Naive thymus-derived CD8-positive, alpha-beta T cell (primary cell): ENCODE results near the gene FOXI2. TPM values are rescaled to one million over a fixed set of nuclear protein-coding genes. Genes with fewer than 3 reads are reported as not detected.

Source experiments
- ATAC-seq, 2 donors: fragments of 150-1000 bp; cut with Tn5 transposase in 1 of 2; sonication (Bioruptor Pico), chemical (Tn5 transposase) in 1 of 2; 1 replicate in 1 of 2; 2 replicates in 1 of 2; pipeline ENCODE4 v1.10.0; 2021; ENCODE audit warnings: mild to moderate bottlenecking in 2 of 2, moderate library complexity in 2 of 2
- POLR2A ChIA-PET: fragments of 350-600 bp; sonication (Branson Sonifier 250); formaldehyde crosslinking; loops from one replicate; lab custom pipeline; 2021; ENCODE audit warnings: antibody characterized with exemption; lab: Charles Lee
- DNase-seq, 10 donors: peaks; one replicate each; pipeline versions ENCODE4 v3.0.0 to v3.0.0-alpha.2; 2020 to 2022
- H3K27ac Mint-ChIP-seq, 10 donors: one replicate each; pipeline ENCODE4 v1.8.0; 2020 to 2022; ENCODE audit warnings: mild to moderate bottlenecking in 10 of 10, mixed read lengths in 10 of 10, moderate library complexity in 4 of 10, inconsistent platforms in 1 of 10
- H3K27me3 Mint-ChIP-seq, 5 donors: one replicate each; pipeline ENCODE4 v1.8.0; 2021 to 2022; ENCODE audit warnings: mixed read lengths in 5 of 5
- H3K36me3 Mint-ChIP-seq, 3 donors: one replicate each; pipeline ENCODE4 v1.8.0; 2020 to 2022; ENCODE audit warnings: mixed read lengths in 3 of 3, mild to moderate bottlenecking in 2 of 3, inconsistent platforms in 1 of 3
- H3K4me1 Mint-ChIP-seq, 4 donors: one replicate each; pipeline ENCODE4 v1.8.0; 2021 to 2022; ENCODE audit warnings: mixed read lengths in 4 of 4
- H3K4me3 Mint-ChIP-seq, 10 donors: one replicate each; pipeline ENCODE4 v1.8.0; 2020 to 2022; ENCODE audit warnings: mild to moderate bottlenecking in 10 of 10, mixed read lengths in 10 of 10, moderate library complexity in 6 of 10, inconsistent platforms in 1 of 10
- H3K9me3 Mint-ChIP-seq, 9 donors: one replicate each; pipeline ENCODE4 v1.8.0; 2020 to 2022; ENCODE audit warnings: mixed read lengths in 9 of 9, mild to moderate bottlenecking in 3 of 9, inconsistent platforms in 1 of 9, moderate library complexity in 1 of 9
- polyA plus RNA-seq, 3 donors: library from polyadenylated mRNA; unstranded; fragments of 300-500 nt; fragmentation: Illumina TruSeq; gene quantifications; one replicate each; pipeline ENCODE4 v1.2.3, GENCODE V29; 2021
- total RNA-seq, 8 experiments: library from RNA in 2 of 8; stranded (reverse) in 2 of 8; gene quantifications; one replicate each; pipeline ENCODE4 v1.2.3 and lab custom pipeline; 2021 to 2026

Gene FOXI2
- total RNA-seq (not detected), polyA plus RNA-seq (not detected), total RNA-seq (lab: John Stamatoyannopoulos, UW) (0 to 0.08 (median 0) reads per million in 6 experiments)

- Mint-ChIP-seq H3K36me3 (no peaks in the 10 kb centered on the region), H3K4me1 (no peaks in the 10 kb centered on the region), H3K27me3 (peaks cover 17 to 45% (median 33%) of the 10 kb centered on the region in 5 donors), H3K4me3 (no peak within 1 kb of the TSS), H3K9me3 (peaks cover 0 to 3% (median 0%) of the 10 kb centered on the region in 9 donors), H3K27ac (no peak within 1 kb of the TSS)
- ATAC-seq, result no peak
- POLR2A ChIA-PET, result no interaction called here
- no peak for DNase-seq
These were observed at the start of gene FOXI2 for GRCh38 chr10:127736915-127737562. Gene FOXI2 (plus strand): TSS chr10:127737185. CDS start chr10:127737274, 89 bp downstream.

GRCh38 chr10:127687548-127687947 is 49.4 kb upstream of the FOXI2 start:
- no peak for DNase-seq
- Mint-ChIP-seq H3K4me1 (no peaks in the 10 kb centered on the region), H3K9me3 (no peaks in the 10 kb centered on the region), H3K4me3 (no peak overlapping the region), H3K36me3 (no peaks in the 10 kb centered on the region), H3K27ac (no peak overlapping the region), H3K27me3 (peaks cover 0 to 23% (median 6%) of the 10 kb centered on the region in 5 donors)
- no peak for ATAC-seq
- POLR2A ChIA-PET, result no interaction called here

GRCh38 chr10:127690176-127690835 is 46.7 kb upstream of the FOXI2 start:
- DNase-seq (no peak), ATAC-seq (no peak)
- peaks cover 0 to 10% (median 6%) of the 10 kb centered on the region in 5 donors for H3K27me3 Mint-ChIP-seq
- H3K27ac Mint-ChIP-seq, result no peak overlapping the region
- H3K4me1 Mint-ChIP-seq, result no peaks in the 10 kb centered on the region
- peaks cover 0 to 9% (median 0%) of the 10 kb centered on the region in 9 donors for H3K9me3 Mint-ChIP-seq
- H3K36me3 Mint-ChIP-seq, result no peaks in the 10 kb centered on the region
- POLR2A ChIA-PET, result no interaction called here
- no peak overlapping the region for H3K4me3 Mint-ChIP-seq

- no peak for ATAC-seq
- no peak overlapping the region for H3K4me3 Mint-ChIP-seq
- H3K4me1 Mint-ChIP-seq, result no peaks in the 10 kb centered on the region
- H3K9me3 Mint-ChIP-seq, result peaks cover 0 to 9% (median 0%) of the 10 kb centered on the region in 9 donors
- H3K27me3 Mint-ChIP-seq, result peaks cover 5 to 12% (median 9%) of the 10 kb centered on the region in 5 donors
- POLR2A ChIA-PET, result no interaction called here
- H3K36me3 Mint-ChIP-seq, result no peaks in the 10 kb centered on the region
- no peak overlapping the region for H3K27ac Mint-ChIP-seq
- no peak for DNase-seq
These were observed 42.3 kb upstream of the FOXI2 start for GRCh38 chr10:127694580-127695193.

GRCh38 chr10:127695431-127695830 is 41.6 kb upstream of the FOXI2 start:
- no peak overlapping the region for H3K4me3 Mint-ChIP-seq
- H3K27ac Mint-ChIP-seq, result no peak overlapping the region
- DNase-seq, result no peak
- H3K9me3 Mint-ChIP-seq, result peaks cover 0 to 9% (median 0%) of the 10 kb centered on the region in 9 donors
- H3K36me3 Mint-ChIP-seq, result no peaks in the 10 kb centered on the region
- POLR2A ChIA-PET, result no interaction called here
- no peak for ATAC-seq
- no peaks in the 10 kb centered on the region for H3K4me1 Mint-ChIP-seq
- peaks cover 8 to 10% (median 10%) of the 10 kb centered on the region in 5 donors for H3K27me3 Mint-ChIP-seq

- Mint-ChIP-seq H3K27ac (peak overlapping the region in 1 of 10 donors; percentile 18), H3K4me1 (no peaks in the 10 kb centered on the region), H3K36me3 (peaks cover 0 to 5% (median 0%) of the 10 kb centered on the region in 3 donors), H3K9me3 (peaks cover 0 to 8% (median 3%) of the 10 kb centered on the region in 9 donors), H3K4me3 (no peak overlapping the region), H3K27me3 (peaks cover 11 to 26% (median 14%) of the 10 kb centered on the region in 5 donors)
- ATAC-seq (no peak), DNase-seq (no peak)
- POLR2A ChIA-PET, result no interaction called here
These were observed 38.1 kb upstream of the FOXI2 start for GRCh38 chr10:127698886-127699285.

- no peak for DNase-seq
- H3K9me3 Mint-ChIP-seq, result peaks cover 0 to 13% (median 5%) of the 10 kb centered on the region in 9 donors
- no peaks in the 10 kb centered on the region for H3K4me1 Mint-ChIP-seq
- no peak overlapping the region for H3K4me3 Mint-ChIP-seq
- H3K27ac Mint-ChIP-seq, result no peak overlapping the region
- peaks cover 0 to 5% (median 0%) of the 10 kb centered on the region in 3 donors for H3K36me3 Mint-ChIP-seq
- no peak for ATAC-seq
- POLR2A ChIA-PET, result no interaction called here
- H3K27me3 Mint-ChIP-seq, result peaks cover 12 to 30% (median 14%) of the 10 kb centered on the region in 5 donors
These were observed 37.7 kb upstream of the FOXI2 start for GRCh38 chr10:127699311-127699710.

- Mint-ChIP-seq H3K27ac (no peak overlapping the region), H3K27me3 (peaks cover 15 to 33% (median 17%) of the 10 kb centered on the region in 5 donors), H3K9me3 (peaks cover 0 to 13% (median 6%) of the 10 kb centered on the region in 9 donors), H3K36me3 (peaks cover 0 to 5% (median 0%) of the 10 kb centered on the region in 3 donors), H3K4me3 (no peak overlapping the region), H3K4me1 (no peaks in the 10 kb centered on the region)
- POLR2A ChIA-PET, result no interaction called here
- ATAC-seq, result no peak
- DNase-seq, result no peak
These were observed 34.7 kb upstream of the FOXI2 start for GRCh38 chr10:127702271-127702670.

- POLR2A ChIA-PET, result no interaction called here
- no peak overlapping the region for H3K4me3 Mint-ChIP-seq
- DNase-seq (no peak), ATAC-seq (no peak)
- H3K27me3 Mint-ChIP-seq, result peaks cover 0 to 10% (median 6%) of the 10 kb centered on the region in 5 donors
- no peak overlapping the region for H3K27ac Mint-ChIP-seq
- peaks cover 0 to 2% (median 0%) of the 10 kb centered on the region in 9 donors for H3K9me3 Mint-ChIP-seq
- H3K36me3 Mint-ChIP-seq, result no peaks in the 10 kb centered on the region
- peaks cover 0 to 1% (median 0%) of the 10 kb centered on the region in 4 donors for H3K4me1 Mint-ChIP-seq
These were observed 21.7 kb upstream of the FOXI2 start for GRCh38 chr10:127715249-127715648.

- peaks cover 0 to 10% (median 6%) of the 10 kb centered on the region in 5 donors for H3K27me3 Mint-ChIP-seq
- no peak overlapping the region for H3K27ac Mint-ChIP-seq
- DNase-seq (peak in 1 of 10 donors; percentile 5), ATAC-seq (no peak)
- POLR2A ChIA-PET, result no interaction called here
- H3K4me1 Mint-ChIP-seq, result peaks cover 0 to 1% (median 0%) of the 10 kb centered on the region in 4 donors
- no peaks in the 10 kb centered on the region for H3K36me3 Mint-ChIP-seq
- H3K4me3 Mint-ChIP-seq, result no peak overlapping the region
- H3K9me3 Mint-ChIP-seq, result peaks cover 0 to 2% (median 0%) of the 10 kb centered on the region in 9 donors
These were observed 21.1 kb upstream of the FOXI2 start for GRCh38 chr10:127715782-127716378.

GRCh38 chr10:127720142-127720541 is 16.8 kb upstream of the FOXI2 start:
- ATAC-seq (no peak), DNase-seq (no peak)
- Mint-ChIP-seq H3K27ac (no peak overlapping the region), H3K4me3 (no peak overlapping the region), H3K36me3 (peaks cover 0 to 2% (median 0%) of the 10 kb centered on the region in 3 donors), H3K27me3 (peaks cover 3 to 20% (median 5%) of the 10 kb centered on the region in 5 donors), H3K9me3 (peaks cover 0 to 5% (median 0%) of the 10 kb centered on the region in 9 donors), H3K4me1 (no peaks in the 10 kb centered on the region)
- POLR2A ChIA-PET, result no interaction called here

- H3K27me3 Mint-ChIP-seq, result peaks cover 3 to 22% (median 5%) of the 10 kb centered on the region in 5 donors
- H3K36me3 Mint-ChIP-seq, result peaks cover 0 to 2% (median 0%) of the 10 kb centered on the region in 3 donors
- no peaks in the 10 kb centered on the region for H3K4me1 Mint-ChIP-seq
- DNase-seq (no peak), ATAC-seq (no peak)
- POLR2A ChIA-PET, result no interaction called here
- no peak overlapping the region for H3K27ac Mint-ChIP-seq
- H3K9me3 Mint-ChIP-seq, result peaks cover 0 to 5% (median 0%) of the 10 kb centered on the region in 9 donors
- H3K4me3 Mint-ChIP-seq, result no peak overlapping the region
These were observed 16.1 kb upstream of the FOXI2 start for GRCh38 chr10:127720903-127721302.
